ENCODE data around the gene ATP2A1.
"Not testable (repeated sequence)": the region's sequence is repeated elsewhere in the genome, so short reads cannot be mapped to it uniquely, and the experiment has no call there.

The ATP2A1 gene

DNA sequence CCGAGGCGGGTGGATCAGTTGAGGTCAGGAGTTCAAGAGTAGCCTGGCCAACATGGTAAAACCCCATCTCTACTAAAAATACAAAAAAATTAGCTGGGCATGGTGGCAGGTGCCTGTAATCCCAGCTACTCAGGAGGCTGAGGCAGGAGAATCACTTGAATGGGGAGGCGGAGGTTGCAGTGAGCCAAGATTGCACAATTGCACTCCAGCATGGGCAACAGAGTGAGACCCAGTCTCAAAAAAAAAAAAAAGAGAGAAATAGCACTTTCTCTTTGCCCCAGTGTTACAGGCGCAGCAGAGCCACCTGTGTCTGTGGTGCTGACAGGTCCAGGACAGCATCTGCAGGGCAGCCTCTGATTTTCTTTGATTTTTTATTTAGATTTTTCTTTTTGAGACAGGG is 3.3 kb downstream of the ATP2A1 start:
- not testable (repeated sequence) for DNase-seq (ENCODE audit: low read depth in 2 of 2)

DNA sequence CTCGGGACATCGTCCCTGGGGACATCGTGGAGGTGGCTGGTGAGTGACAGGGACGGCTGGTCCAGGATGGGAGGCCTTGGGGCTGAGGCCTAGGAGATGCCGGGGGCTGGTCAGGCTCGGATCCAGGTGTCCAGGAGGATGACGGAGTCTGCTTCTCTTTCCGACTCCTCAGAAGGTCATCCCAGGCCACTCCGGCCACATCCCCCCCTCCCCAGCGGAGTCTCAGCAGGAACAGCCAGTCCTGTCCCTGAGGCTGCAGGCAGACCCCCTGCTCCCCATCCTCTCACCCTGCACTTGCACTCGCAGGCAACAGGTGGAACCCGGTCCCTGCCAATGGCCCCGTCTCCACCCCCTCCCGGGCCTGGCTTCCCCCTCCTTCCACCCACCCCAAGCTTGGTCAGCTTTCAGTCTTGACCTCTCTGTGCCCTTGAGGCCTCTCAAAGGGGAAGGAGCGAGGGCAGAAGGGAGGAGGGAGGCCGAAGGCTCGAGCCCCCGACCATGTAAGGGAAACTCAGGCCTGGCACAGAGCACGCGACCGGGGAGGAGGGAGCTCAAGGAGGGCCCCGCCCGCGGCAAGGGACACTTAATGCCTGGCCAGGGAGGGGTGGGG is 4.4 kb downstream of the ATP2A1 start:
- no peak for DNase-seq (ENCODE audit: low read depth in 2 of 2)

DNA sequence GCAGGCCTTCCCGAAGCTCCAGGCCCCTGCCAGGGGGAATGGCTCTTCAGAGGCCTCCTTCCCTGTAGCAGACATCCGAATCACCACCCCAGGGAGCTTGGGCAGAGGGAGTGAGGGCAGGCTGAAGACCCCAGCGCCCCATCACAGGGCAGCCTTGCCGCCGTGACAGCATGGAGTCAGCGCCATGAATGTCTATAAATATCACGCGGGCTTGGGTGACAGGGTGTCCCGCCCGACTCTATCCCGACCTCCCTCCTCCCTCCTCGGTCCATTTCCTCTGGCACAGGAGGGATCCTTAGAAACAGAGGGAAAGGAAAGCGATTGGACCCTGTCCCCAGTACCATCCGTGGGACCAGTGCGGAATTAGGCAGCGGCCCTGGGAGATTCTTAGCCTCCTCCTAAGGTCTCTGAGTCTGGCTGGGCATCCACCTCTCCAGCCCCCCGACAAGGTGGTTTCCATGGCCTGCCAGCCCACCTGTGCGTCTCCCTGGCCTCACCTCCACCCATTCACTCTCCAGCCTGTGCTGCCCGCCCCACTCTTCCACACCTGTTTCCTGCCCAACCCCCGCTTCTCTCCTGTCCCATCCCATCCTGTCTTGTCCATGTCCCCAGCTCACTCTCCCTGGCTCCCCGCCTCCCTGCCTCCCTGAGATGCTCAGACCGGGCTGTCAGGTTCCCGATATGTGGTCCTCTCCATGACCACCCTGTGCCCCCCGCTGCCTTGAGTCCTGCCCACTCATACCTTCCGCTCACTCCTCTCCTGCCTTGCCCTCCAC is 5.1 kb downstream of the ATP2A1 start:
- DNase-seq (ENCODE audit: low read depth in 2 of 2): no peak

DNA sequence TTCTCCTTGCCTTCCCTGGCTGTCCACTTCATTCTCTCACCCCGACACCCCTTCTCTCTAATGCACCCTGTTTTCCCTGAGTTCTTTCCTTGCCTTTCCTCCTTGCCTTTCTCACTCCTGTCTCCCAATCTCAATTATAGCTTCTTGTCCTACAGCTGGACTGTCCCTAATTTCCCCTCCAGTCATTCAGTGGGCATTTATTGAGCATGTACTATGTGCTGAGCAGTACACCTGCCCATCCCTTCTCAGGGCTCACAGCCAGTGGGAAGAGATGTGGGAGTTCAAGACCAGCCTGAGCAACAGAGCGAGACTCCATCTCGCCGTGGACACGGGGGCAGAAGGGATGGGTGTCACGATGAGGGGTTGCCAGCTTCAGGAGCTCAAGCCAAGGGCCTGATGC is 5.8 kb downstream of the ATP2A1 start:
- DNase-seq (ENCODE audit: low read depth in 2 of 2): no peak

DNA sequence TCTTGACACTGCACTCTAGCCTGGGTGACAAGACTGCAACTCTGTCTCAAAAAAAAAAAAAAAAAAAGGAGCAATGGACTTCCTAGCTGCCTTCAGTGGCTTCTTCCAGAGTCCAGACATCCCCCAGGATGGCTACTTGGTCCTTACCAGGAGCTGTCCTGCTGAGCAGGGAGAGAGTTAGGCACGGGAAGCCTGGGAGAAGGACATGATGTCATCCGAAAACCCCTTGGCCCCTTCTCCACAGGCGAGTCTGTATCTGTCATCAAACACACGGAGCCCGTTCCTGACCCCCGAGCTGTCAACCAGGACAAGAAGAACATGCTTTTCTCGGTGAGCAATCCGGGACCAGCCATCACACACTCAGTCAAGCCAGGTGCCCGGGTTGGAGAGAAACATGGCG is 8.7 kb downstream of the ATP2A1 start:
- DNase-seq (ENCODE audit: low read depth in 2 of 2): no peak

DNA sequence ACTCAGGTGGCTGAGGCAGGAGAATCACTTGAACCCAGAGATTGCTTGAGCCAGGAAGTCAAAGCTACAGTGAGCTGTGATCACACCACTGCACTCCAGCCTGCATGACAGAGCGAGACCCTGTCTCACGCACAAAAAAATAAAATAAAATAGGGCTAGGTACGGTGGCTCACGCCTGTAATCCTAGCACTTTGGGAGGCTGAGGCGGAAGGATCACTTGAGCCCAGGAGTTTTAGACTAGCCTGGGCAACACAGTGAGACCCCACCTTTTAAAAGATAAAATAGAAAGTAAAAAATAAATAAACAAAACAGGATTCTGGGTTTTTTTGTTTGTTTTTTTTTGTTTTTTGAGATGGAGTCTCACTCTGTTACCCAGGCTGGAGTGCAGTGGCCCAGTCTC is 12.1 kb downstream of the ATP2A1 start:
- not testable (repeated sequence) for DNase-seq (ENCODE audit: low read depth in 2 of 2)

DNA sequence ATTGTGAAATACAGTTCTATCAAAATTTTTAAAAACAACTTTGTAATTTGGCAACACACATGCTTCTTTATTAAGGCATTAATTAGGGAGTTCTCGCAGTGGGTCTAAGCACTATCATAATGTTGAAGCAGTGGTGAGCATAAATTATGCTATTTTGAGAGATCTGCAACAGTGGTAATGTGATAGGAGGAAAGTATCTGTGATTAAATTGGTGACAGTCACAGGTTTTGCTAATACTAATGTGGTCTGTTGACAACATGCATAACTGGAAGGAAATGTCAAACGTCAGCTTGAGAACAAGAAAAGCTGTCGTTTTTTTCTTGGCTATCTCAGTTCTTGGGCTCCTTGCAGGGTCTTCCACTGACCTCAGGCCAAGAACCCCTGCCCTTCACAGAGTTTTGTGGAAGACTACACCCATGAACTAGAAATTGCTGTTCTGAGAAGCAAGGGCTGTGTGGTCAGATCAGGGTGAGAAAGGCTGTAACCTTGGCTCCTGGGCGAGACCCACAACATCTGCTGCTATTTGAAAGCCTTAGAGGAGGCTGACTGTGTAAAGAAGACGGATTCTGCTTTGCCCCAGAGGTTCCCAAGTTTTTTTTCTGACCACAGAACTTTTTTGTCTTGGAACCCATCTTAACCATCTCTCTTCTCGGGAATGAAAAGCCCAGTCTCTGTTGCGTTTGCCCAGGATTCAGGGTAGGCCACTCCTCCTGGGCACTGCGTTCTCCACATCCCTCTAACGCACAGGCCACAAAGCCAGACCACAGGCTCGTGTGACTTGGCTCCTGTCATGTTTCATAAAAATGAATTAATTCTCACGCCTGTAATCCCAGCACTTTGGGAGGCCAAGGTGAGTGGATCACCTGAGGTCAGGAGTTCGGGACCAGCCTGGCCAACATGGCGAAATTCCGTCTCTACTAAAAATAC is 13.9 kb downstream of the ATP2A1 start:
- no peak for DNase-seq (ENCODE audit: low read depth in 2 of 2)

DNA sequence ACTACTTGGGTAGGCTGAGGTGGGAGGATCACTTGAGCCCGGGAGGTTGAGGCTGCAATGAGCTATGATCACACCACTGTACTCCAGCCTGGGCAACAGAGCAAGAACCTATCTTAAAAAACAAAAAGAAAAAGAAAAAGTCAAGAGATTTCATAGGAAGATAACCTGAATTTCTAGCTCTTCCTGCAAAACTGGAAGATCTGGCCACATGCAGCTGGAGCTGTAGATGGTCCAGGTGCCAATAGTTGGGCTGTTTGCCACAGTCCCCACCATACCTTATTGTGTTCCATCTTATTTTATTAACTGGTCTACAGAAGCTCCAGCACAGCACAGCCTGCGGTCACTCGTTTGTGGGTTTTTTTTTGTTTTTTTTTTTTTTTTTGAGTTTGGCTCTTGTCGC is 15.0 kb downstream of the ATP2A1 start:
- no peak for DNase-seq (ENCODE audit: low read depth in 2 of 2)

DNA sequence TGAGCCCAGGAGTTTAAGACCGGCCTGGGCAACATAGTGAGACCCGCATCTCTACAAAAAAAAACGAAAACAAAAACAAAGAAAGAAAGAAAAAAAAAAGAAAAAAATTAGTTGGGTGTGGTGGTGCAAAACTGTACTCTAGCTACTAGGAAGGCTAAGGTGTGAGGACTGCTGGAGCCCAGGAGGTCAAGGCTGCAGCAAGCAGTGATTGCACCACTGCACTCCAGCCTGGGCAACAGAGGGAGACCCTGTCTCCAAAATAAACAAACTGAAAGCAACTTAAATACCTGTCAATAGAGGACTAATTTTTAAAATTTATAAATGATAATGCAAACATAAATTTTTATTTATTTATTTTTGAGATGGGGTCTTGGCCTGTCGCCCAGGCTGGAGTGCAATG is 17.3 kb downstream of the ATP2A1 start:
- no peak for DNase-seq (ENCODE audit: low read depth in 2 of 2)

DNA sequence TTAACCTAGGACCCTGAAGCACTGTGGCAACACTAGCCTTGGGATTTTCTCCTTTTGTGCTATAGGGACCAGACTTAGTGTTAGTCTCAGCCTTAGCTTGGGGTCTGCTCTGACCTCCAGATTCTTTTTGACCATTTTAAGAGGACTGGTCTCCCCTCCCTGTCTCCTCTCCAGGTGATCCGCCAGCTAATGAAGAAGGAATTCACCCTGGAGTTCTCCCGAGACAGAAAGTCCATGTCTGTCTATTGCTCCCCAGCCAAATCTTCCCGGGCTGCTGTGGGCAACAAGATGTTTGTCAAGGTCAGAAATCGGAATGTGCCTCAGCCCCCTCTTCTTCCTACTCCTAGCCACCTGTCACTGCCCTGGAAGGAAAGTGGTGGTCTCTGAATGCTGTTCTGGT is 19.5 kb downstream of the ATP2A1 start:
- DNase-seq (ENCODE audit: low read depth in 2 of 2): no peak

DNA sequence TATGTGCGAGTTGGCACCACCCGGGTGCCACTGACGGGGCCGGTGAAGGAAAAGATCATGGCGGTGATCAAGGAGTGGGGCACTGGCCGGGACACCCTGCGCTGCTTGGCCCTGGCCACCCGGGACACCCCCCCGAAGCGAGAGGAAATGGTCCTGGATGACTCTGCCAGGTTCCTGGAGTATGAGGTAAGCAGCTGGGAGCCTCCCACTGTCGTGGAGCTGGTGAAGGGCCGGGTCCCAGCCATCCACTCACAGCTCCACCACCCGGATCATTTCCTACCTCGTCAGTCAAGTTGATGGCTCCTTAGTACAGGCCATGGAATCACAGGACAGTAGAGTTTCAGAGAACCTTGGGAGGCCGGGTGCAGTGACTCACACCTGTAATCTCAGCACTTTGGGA is 20.0 kb downstream of the ATP2A1 start:
- DNase-seq (ENCODE audit: low read depth in 2 of 2): no peak

DNA sequence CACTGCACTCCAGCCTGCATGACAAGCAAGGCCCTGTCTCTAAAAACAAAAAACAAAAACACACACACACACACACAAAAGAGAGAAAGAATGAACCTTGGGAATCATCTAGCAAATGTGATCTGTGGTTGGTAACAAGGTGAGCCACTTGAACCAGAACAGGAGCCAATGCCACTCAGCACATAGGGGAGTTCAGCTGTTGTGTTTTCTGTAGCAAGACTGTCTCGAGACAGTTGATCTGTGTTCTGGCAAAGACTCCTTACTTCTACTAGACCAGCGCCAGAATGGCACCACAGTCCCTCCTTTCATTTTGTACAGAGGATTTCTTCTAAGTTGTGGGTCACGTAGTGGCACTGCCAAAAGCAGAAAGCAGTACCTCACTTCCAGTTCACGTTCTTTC is 20.7 kb downstream of the ATP2A1 start:
- no peak for DNase-seq (ENCODE audit: low read depth in 2 of 2)

DNA sequence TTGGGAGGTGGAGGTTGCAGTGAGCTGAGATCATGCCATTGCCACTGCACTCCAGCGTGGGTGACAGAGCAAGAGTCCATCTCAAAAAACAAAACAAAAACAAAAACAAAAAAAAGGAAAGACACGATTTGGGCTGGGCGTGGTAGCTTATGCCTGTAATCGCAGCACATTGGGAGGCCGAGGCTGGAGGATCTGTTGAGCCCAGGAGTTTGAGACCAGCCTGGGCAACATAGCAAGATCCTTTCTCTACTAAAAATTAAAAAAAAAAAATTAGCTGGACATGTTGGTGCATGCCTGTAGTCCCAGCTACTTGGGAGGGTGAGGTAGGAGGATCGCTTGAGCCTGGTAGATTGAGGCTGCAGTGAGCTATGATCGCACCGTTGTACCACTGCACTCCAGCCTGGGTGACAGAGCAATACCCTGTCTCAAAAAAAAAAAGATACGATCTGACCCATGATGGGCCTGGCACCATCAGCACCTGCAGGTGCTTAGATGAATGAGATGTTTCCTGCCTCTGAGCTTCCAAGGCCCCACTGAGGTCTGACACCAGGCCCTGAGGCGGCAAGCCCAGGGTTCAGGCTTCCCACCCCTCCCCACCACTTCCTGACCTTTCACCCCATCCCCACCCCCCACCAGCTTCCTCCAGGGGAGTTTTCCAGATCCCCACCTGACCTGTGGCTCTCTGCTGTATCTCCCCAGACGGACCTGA is 21.7 kb downstream of the ATP2A1 start:
- no peak for DNase-seq (ENCODE audit: low read depth in 2 of 2)

DNA sequence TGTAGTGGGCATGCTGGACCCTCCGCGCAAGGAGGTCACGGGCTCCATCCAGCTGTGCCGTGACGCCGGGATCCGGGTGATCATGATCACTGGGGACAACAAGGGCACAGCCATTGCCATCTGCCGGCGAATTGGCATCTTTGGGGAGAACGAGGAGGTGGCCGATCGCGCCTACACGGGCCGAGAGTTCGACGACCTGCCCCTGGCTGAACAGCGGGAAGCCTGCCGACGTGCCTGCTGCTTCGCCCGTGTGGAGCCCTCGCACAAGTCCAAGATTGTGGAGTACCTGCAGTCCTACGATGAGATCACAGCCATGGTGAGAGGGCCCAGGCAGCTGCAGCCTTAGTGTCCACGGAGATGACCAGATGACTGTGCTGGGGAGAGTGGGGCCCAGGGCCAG is 22.3 kb downstream of the ATP2A1 start:
- no peak for DNase-seq (ENCODE audit: low read depth in 2 of 2)

DNA sequence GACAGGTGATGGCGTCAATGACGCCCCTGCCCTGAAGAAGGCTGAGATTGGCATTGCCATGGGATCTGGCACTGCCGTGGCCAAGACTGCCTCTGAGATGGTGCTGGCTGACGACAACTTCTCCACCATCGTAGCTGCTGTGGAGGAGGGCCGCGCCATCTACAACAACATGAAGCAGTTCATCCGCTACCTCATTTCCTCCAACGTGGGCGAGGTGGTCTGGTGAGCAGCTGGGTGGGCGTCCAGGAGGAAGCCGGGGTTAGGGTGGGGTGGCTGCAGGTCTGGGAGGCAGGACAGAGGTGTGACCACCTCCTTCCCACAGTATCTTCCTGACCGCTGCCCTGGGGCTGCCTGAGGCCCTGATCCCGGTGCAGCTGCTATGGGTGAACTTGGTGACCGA is 23.6 kb downstream of the ATP2A1 start:
- no peak for DNase-seq (ENCODE audit: low read depth in 2 of 2)

DNA sequence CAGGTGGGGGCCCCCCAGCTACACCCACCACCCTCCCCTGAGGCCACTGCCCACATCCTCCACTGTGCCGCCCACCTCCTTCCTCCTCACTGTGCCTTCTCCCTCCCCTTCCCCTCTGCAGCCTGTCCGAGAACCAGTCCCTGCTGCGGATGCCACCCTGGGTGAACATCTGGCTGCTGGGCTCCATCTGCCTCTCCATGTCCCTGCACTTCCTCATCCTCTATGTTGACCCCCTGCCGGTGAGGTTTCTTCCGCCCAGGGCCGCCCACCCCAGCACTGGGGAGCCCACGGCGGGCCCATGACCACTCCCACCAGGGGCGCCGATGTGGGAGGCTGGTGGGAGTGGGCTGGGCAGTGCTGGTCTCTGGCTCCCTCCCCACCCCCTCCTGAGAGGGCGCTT is 24.6 kb downstream of the ATP2A1 start:
- no peak for DNase-seq (ENCODE audit: low read depth in 2 of 2)

DNA sequence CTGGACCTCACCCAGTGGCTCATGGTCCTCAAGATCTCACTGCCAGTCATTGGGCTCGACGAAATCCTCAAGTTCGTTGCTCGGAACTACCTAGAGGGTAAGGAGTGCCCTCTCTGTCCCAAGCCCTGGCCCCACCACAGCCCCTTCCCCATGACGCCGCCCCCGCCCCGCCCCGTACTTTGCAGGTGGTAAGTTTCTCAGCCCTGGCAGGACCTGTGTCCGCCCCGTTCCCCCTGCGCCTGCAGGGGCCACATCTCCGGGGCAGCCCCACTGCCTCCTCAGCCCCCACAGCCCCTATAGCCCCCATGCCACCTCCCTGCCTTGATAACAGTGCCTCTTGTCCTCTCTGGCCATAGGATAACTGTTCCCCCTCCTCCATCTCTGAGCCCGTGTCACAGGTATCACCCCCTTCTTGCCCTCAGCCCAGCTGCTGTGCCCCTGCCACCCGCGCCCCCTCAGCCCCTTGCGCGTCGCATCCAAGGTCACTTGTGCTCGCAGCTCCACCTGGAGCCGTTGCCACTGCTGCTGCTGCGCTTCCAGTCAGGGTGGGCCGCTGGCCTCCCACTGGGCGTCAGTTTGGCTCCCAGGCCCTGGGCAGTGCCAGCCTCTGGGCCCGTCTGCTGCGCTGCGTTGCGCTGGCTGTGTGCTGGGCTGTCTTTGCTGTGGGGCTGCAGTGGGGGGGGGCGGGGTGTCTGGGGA is 25.2 kb downstream of the ATP2A1 start:
- no peak for DNase-seq (ENCODE audit: low read depth in 2 of 2)

DNA sequence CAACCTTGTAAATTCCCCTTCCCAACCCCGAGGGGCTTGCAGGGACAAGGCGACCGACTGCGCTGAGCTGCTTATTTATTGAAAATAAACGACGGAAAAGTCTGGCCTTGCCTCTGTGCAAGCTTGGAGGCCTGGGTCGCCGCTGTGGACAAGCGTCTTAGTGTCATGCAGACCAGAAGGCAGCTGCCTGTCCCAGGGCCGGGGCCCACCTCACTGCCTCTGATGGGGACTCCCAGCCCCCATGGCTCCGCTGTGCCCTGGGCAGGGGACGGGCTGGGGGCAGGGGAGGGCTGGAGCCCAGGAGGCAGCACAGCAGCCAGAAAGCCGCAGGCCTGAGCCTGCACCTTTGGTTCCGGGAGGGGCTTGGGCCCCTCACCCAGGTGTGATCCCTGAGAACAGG is 26.1 kb downstream of the ATP2A1 start:
- no peak for DNase-seq (ENCODE audit: low read depth in 2 of 2)

DNA sequence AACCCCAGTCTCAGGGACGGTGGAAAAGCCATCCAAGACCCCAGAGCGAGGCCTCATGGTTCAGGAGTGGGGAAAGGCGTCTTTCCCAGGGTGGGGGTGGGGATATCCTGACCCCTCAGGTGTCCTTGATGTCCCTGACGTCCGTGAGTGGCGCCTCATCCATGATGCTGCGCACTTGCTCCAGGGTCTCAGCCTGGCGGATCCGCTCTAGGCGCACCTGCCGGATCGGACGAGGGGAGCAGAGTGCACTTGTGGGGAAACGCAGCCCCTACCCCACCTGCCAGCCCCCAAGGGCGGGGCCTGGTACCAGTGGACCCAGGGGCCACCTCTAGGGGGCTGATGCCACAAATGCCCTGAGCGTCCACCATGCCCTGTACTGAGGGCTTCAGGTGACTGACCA is 26.5 kb downstream of the ATP2A1 start:
- no peak for DNase-seq (ENCODE audit: low read depth in 2 of 2)

DNA sequence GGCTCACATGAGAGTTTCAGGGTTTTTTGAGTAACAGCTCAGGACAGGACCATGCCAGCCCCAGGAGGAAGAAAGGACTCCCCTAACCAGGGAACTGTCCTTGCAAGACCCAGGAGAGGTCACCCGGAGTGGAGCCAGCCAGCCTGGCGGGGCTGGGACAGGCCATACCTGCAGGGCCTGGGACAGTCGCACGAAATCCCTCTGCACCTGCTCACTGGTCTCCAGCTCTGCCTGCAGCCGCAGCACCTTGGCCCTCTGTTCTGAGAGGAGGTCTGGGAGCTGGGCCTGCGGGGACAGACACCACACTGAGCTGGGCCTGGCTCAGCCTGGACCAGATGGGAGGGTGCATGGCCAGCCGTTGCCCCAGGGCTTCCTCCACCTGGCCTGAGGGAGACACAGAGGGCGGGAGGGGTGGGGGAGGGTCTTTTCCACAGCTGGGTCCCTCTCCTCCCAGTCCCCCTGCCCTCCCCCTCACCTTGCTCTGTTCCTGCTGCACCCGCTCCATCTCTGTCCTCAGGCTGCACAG is 27.0 kb downstream of the ATP2A1 start:
- no peak for DNase-seq (ENCODE audit: low read depth in 2 of 2)

DNA sequence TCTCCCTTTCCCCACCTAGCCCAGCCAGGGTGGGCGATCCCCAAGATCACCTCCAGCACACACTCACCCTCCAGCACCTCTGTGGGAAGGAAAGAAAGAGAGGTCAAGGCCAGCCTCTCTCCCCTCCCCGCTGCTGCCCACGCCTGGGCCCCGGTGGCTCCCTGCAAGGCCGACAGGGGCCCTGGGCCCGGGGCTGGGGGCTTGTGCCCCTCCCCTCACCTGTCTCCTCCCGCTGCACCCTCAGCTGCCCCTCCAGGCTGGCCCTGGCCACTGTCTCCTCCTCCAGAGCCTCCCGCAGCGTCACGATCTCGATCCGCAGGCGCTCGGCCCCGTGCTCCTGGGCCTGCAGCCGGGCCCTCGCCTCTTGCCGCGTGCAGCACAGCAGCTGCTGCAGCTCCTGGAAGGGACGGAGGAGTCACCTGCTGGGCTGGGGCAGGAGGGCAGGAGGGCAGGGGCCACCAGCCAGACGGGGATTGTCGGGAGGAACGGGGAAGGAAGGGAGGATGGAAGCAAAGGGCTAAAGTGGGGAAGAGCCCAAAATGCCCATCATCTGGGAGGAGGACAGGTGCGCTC is 27.6 kb downstream of the ATP2A1 start:
- DNase-seq (ENCODE audit: low read depth in 2 of 2): no peak
